Ovary (tissue), 3 donors: ENCODE data around the gene POLR2I.

Source experiments
- EP300 ChIP-seq: sonication (generic); formaldehyde crosslinking; IDR thresholded peaks from one replicate; pipeline ENCODE4 v1.6.1; 2017; ENCODE audit warnings: antibody characterized with exemption
- POLR2A ChIP-seq: fragments of 450-650 bp; IDR thresholded peaks from one replicate; pipeline ENCODE4 v1.6.1; 2017; ENCODE audit warnings: antibody characterized with exemption, mild to moderate bottlenecking, moderate library complexity
- TF ChIP-seq, protein P1 (sequence below), 3 donors: fragments of 450-650 bp in 2 of 3; fragments of 200-600 bp in 1 of 3; IDR thresholded peaks; one replicate each; pipeline versions ENCODE4 v1.5.1 to v1.8.0; 2016 to 2022; ENCODE audit warnings: antibody characterized with exemption in 3 of 3, mild to moderate bottlenecking in 1 of 3
- donor health status: DM: no; HTN: no; CAD: no.

DNA sequence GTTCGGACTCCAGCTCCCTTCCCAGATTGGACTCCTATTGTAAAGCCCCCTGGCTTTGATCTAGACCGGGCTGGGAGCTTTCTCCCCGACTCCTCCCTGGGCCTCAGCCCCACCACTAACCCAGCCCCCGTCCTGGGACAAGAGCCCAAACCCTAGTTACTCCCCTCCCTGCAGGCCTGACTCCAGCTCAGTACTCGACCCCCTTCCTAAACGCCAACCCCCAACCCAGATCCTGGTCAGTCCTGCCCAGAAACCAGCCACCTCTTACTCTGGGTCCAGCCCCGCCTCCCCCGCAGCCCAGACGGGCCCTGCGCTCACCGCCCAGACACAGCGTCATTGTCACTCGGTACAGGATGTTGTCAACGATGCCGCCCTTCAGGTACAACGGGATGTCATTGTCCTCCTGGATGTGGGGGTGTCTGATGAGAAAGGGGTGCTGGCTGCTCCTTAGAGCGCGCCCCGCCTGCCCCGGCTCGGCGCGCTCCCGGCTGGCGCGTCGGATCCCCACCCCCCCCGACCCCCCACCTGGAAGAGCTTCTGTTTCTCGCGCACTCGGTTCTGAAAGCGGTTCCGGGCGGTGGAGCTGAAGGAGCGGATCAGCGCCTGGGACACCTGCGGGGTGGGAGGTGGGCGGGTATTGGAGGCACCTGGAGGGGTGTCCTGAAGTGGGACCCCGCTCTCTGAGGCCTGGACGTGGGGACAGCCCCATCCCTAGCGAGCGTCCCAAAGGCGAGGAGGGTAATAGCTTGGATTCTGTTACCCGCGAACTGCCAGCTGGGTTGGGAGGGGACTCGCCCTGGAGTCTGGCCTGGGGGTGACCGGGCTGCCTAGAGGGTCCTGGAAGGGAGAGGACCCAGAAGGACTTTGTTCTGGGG lies 36.7 kb upstream of the POLR2I start:
- TF ChIP-seq, protein P1, sequence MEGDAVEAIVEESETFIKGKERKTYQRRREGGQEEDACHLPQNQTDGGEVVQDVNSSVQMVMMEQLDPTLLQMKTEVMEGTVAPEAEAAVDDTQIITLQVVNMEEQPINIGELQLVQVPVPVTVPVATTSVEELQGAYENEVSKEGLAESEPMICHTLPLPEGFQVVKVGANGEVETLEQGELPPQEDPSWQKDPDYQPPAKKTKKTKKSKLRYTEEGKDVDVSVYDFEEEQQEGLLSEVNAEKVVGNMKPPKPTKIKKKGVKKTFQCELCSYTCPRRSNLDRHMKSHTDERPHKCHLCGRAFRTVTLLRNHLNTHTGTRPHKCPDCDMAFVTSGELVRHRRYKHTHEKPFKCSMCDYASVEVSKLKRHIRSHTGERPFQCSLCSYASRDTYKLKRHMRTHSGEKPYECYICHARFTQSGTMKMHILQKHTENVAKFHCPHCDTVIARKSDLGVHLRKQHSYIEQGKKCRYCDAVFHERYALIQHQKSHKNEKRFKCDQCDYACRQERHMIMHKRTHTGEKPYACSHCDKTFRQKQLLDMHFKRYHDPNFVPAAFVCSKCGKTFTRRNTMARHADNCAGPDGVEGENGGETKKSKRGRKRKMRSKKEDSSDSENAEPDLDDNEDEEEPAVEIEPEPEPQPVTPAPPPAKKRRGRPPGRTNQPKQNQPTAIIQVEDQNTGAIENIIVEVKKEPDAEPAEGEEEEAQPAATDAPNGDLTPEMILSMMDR (IDR thresholded peaks at IDR 0.05), result no peak
- no peak for TF ChIP-seq POLR2A
- TF ChIP-seq EP300, result no peak
